ENCODE results near the gene MSX1. TPM values are rescaled to one million over a fixed set of nuclear protein-coding genes. Genes with fewer than 3 reads are reported as not detected.
A peak's percentile ranks its signal among the peaks of the same experiment; 100 is the strongest.

Gene MSX1
- 7.4 and 67.3 TPM in 2 replicates for total RNA-seq (ENCODE audit: low replicate concordance)
- long read RNA-seq, result 0 reads

DNA sequence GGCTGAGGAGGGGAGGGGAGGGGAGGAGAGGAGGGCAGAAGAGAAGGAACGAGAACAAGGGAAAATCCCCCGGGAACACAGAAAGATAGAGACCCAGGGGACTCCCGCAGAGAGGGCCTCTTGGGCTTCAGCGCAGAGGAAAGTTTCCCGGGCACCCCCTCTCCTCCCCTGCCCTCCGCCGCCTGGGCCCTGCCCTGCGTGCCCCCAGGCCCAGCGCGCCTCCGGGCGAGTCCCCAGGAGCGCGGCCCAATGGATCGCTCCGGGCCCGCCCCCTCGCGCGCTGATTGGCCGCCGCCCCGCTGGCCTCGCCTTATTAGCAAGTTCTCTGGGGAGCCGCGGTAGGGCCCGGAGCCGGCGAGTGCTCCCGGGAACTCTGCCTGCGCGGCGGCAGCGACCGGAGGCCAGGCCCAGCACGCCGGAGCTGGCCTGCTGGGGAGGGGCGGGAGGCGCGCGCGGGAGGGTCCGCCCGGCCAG lies at the start of gene MSX1:
Gene MSX1, plus strand, starts transcription at position 341 of the 474 bp plus-strand sequence. CDS start 235 bp downstream, outside the sequence.
- DNase-seq (ENCODE audit: extremely low spot score, unreplicated experiment), result no peak
- peaks cover 19% of the 10 kb centered on the region for H3K36me3 Mint-ChIP-seq
- peaks cover 86% of the 10 kb centered on the region for H3K27me3 Mint-ChIP-seq
- TF ChIP-seq, protein P1, sequence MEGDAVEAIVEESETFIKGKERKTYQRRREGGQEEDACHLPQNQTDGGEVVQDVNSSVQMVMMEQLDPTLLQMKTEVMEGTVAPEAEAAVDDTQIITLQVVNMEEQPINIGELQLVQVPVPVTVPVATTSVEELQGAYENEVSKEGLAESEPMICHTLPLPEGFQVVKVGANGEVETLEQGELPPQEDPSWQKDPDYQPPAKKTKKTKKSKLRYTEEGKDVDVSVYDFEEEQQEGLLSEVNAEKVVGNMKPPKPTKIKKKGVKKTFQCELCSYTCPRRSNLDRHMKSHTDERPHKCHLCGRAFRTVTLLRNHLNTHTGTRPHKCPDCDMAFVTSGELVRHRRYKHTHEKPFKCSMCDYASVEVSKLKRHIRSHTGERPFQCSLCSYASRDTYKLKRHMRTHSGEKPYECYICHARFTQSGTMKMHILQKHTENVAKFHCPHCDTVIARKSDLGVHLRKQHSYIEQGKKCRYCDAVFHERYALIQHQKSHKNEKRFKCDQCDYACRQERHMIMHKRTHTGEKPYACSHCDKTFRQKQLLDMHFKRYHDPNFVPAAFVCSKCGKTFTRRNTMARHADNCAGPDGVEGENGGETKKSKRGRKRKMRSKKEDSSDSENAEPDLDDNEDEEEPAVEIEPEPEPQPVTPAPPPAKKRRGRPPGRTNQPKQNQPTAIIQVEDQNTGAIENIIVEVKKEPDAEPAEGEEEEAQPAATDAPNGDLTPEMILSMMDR (conservative IDR thresholded peaks at IDR 0.05), result no peak
- peak within 1 kb of the TSS; percentile 80 for H3K27ac Mint-ChIP-seq
- no peaks in the 10 kb centered on the region for H3K9me3 Mint-ChIP-seq
- peaks cover 35% of the 10 kb centered on the region for H3K4me1 Mint-ChIP-seq (ENCODE audit: unreplicated experiment)
- peak within 1 kb of the TSS; percentile 98 for H3K4me3 Mint-ChIP-seq

DNA sequence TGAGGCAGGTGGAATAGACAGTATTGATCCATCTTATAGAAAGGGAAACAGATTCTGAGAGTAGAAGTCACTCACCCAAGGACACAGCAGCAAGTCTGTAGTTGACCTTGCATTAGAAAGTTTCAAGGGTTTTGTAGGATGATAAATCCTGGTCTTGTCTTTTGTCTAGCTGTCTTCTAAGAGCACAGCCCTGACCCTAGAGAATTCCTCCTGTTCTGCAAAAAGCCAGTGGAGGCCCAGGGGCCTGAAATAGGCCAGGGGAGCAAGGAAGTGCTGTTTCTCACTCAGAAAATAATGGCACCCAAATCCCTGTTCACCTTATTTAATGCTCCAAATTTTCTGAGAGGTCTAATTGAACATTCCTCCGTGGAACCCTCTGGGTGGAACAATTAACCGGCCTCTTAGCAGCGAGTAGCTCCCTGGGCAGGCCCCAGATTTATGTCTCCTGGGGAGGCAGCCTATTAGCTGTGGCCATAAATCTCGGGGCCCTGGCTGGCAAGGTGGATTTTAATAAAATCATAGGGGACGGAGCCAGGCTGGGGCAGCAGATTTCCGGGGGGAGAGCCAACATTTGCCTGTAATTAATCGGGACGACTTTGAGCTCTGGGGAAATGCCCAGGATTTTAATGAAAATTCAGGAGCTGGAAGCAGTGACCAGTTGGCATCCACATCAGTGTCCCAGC lies 49.2 kb upstream of the MSX1 start:
- H3K9me3 Mint-ChIP-seq, result no peaks in the 10 kb centered on the region
- DNase-seq (ENCODE audit: extremely low spot score, unreplicated experiment), result no peak
- no peak overlapping the region for H3K27ac Mint-ChIP-seq
- TF ChIP-seq, protein P1 (conservative IDR thresholded peaks at IDR 0.05), result no peak
- H3K4me1 Mint-ChIP-seq (ENCODE audit: unreplicated experiment), result peaks cover 20% of the 10 kb centered on the region
- H3K27me3 Mint-ChIP-seq, result peaks cover 17% of the 10 kb centered on the region
- no peaks in the 10 kb centered on the region for H3K36me3 Mint-ChIP-seq
- no peak overlapping the region for H3K4me3 Mint-ChIP-seq

DNA sequence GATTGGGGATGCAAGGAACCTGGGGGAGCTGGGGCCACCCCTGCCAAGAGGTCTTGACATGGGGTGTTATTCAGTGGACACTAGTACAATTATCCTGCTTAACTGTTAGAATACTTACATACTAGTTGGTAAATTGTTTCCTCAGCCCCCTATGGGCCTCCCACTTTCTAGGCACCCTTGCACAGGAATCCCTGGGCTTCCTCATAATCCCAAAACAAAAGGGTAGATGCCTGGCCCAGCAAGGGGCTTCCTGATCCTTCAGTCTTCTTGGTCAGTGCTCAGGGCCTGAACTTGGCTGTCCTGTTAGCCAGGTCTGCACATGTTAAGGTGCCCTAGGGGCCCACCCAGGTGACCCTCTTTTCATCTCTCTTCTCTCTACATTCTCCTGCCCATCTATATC lies 48.7 kb upstream of the MSX1 start:
- TF ChIP-seq, protein P1 (conservative IDR thresholded peaks at IDR 0.05), result no peak
- H3K36me3 Mint-ChIP-seq, result no peaks in the 10 kb centered on the region
- DNase-seq (ENCODE audit: extremely low spot score, unreplicated experiment), result no peak
- H3K27ac Mint-ChIP-seq, result no peak overlapping the region
- H3K27me3 Mint-ChIP-seq, result peaks cover 19% of the 10 kb centered on the region
- peaks cover 15% of the 10 kb centered on the region for H3K4me1 Mint-ChIP-seq (ENCODE audit: unreplicated experiment)
- no peak overlapping the region for H3K4me3 Mint-ChIP-seq
- H3K9me3 Mint-ChIP-seq, result no peaks in the 10 kb centered on the region

DNA sequence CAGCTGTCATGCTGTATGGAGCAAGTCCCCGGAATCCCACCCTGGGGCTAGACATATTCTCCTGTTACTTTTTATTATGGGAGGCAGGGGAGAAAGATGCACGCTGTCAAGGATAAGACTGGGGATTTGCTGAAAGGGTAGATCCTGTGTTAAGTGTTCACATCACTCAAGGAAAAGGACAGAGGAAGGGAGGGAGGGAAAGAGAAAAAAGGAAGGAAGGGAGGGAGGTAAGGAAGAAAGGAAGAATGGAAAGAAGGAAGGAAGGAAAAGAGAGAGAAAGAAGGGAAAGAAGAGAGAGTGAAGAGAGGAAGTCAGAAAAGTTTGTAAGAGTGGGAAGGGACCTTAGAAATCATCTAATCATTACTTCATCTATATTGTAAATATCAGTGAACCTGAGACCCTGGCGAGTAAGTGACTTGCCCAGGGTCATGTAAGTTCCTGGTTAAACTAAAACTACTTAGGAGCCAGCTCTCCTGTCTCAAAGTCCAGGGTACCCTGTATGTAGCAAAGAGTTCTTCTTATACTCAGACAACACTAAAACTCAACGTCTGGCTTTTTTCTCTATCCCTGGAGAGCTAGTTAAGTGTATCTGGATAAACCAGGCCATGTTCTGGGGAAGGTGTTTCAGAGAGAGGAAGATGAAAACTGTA lies 47.2 kb upstream of the MSX1 start:
- Mint-ChIP-seq H3K27me3 (peaks cover 21% of the 10 kb centered on the region), H3K4me3 (no peak overlapping the region), H3K36me3 (no peaks in the 10 kb centered on the region), H3K4me1 (ENCODE audit: unreplicated experiment) (peaks cover 15% of the 10 kb centered on the region), H3K27ac (no peak overlapping the region), H3K9me3 (peaks cover 2% of the 10 kb centered on the region)
- no peak for DNase-seq (ENCODE audit: extremely low spot score, unreplicated experiment)
- TF ChIP-seq, protein P1 (conservative IDR thresholded peaks at IDR 0.05), result no peak

DNA sequence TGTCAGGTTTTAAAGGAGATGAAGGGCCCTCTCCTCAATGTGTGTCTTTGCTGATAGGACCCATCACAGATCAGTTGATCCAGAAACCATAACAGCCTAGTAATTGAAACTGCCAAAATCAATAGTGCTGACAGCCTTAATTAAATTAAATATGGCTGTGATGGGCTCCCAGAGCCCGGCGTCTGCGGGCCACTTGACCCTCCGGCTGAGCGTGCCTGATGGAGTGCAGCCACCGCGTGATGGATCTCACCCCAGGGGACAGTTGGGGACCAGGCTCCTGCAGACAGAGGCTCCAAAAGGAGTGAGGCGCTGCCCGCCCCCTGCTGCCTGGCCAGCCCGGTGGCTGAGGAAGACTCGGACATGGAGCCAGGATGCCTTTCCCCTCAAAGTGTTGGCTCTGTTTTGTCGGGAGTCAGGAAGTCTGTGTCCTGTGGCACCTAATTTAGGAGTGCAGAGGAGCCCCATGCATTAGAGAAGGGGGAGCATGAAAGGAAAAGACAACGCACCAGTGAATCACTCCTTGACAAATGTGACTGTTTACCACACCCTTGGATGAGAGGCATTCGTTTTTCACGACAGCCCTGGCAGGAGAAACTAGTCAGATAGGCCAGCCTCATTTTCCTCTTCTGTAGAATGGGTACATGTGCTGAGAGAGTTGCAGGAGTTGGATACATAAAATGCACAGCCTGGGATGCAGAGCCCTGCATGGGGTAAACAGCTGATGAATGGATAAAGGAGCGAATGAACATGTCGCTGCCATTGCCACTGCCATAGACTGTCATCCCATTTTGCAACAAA lies 40.9 kb upstream of the MSX1 start:
- Mint-ChIP-seq H3K36me3 (no peaks in the 10 kb centered on the region), H3K4me3 (peak overlapping the region; percentile 35)
- TF ChIP-seq, protein P1 (conservative IDR thresholded peaks at IDR 0.05), result no peak

More for the DNA sequence above, 40.9 kb upstream of the MSX1 start:
- H3K27ac Mint-ChIP-seq, result no peak overlapping the region
- peaks cover 28% of the 10 kb centered on the region for H3K4me1 Mint-ChIP-seq (ENCODE audit: unreplicated experiment)
- DNase-seq (ENCODE audit: extremely low spot score, unreplicated experiment), result no peak
- peaks cover 22% of the 10 kb centered on the region for H3K27me3 Mint-ChIP-seq
- peaks cover 7% of the 10 kb centered on the region for H3K9me3 Mint-ChIP-seq

All from type B pancreatic cell (in vitro differentiated cells).